ENCODE results near the gene MACC1. TPM values are rescaled to one million over a fixed set of nuclear protein-coding genes. Genes with fewer than 3 reads are reported as not detected.

The MACC1 gene
- total and polyA plus RNA-seq, 9 of the 15 experiments (the other 6 are each of a cell fraction or from before 2014, with no cell fraction given): 5.9 to 30.2 (median 10.4) TPM

DNA sequence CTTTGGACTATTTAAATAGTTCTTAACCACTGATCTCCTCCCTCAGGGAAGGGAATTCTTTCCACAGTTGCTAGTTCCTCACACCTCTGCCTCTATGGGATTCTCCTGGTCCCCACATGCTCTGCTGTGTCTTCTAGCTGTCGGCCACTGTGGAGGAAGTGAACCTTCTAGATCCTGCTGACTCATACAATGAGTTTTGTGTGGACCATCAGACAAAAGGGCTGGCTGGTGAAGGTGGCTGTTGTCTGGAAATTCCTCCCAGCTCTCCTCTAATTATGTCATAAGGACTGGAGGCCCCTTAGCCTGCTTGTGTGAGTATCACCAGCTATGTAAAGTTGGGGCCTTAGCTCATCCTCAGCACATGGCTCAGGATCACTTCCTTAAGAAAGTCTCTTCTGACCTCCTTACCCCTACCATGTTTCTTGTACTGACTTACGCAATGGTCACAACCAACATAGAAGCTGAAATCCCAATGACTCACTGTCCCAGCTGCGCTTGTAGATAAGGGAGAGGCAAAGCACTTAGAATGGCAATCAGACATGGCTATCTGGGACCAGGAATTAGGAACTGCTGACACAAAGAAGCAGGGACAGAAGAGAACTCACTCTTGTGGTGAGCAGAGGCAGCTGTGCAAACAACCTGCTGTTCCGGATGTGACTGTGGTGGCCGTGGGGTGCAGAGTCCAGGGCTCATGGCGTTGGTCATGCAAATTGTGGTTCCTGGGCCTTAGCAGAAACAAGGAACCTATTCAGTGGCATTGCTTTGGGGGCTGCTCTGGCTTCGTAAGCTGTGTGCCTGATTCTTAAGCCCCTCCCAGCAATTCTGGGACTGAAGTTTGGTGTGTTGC is 2.5 kb upstream of the MACC1 start (continued):
- TF ChIP-seq SMARCB1 (IDR thresholded peaks at IDR 0.05; ENCODE audit: insufficient read length, low read depth): no peak
- TF ChIP-seq YY1 (IDR thresholded peaks at IDR 0.05; ENCODE audit: borderline replicate concordance in 1 of 3, control insufficient read depth in 1 of 3, extremely low read depth in 1 of 3, insufficient read depth in 3 of 3, insufficient read length in 1 of 3, insufficient replicate concordance in 2 of 3, low read depth in 1 of 3, low read length in 2 of 3): peak in 2 of 3 experiments; percentile 46 to 74
- TF ChIP-seq CTCFL (IDR thresholded peaks at IDR 0.05; ENCODE audit: borderline replicate concordance, insufficient read depth, low read depth, low read length, poor library complexity, severe bottlenecking): peak; percentile 20
- peak; percentile 96 for TF ChIP-seq ERF (CRISPR knock-in tag; IDR thresholded peaks at IDR 0.05)
- peak; percentile 35; the same call in 1 of the 2 replicates for TF ChIP-seq KAT7 (CRISPR knock-in tag; IDR thresholded peaks at IDR 0.05; ENCODE audit: borderline replicate concordance)
- TF ChIP-seq, protein P1, sequence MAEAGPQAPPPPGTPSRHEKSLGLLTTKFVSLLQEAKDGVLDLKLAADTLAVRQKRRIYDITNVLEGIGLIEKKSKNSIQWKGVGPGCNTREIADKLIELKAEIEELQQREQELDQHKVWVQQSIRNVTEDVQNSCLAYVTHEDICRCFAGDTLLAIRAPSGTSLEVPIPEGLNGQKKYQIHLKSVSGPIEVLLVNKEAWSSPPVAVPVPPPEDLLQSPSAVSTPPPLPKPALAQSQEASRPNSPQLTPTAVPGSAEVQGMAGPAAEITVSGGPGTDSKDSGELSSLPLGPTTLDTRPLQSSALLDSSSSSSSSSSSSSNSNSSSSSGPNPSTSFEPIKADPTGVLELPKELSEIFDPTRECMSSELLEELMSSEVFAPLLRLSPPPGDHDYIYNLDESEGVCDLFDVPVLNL (CRISPR knock-in tag; IDR thresholded peaks at IDR 0.05; ENCODE audit: low read depth): no peak
- no peak for TF ChIP-seq CSDE1 (IDR thresholded peaks at IDR 0.05)
- TF ChIP-seq BCOR (IDR thresholded peaks at IDR 0.05): peak; percentile 95
- TF ChIP-seq, protein P2, sequence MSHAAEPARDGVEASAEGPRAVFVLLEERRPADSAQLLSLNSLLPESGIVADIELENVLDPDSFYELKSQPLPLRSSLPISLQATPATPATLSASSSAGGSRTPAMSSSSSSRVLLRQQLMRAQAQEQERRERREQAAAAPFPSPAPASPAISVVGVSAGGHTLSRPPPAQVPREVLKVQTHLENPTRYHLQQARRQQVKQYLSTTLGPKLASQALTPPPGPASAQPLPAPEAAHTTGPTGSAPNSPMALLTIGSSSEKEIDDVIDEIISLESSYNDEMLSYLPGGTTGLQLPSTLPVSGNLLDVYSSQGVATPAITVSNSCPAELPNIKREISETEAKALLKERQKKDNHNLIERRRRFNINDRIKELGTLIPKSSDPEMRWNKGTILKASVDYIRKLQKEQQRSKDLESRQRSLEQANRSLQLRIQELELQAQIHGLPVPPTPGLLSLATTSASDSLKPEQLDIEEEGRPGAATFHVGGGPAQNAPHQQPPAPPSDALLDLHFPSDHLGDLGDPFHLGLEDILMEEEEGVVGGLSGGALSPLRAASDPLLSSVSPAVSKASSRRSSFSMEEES (CRISPR knock-in tag; IDR thresholded peaks at IDR 0.05): no peak
- TF ChIP-seq, protein P3, sequence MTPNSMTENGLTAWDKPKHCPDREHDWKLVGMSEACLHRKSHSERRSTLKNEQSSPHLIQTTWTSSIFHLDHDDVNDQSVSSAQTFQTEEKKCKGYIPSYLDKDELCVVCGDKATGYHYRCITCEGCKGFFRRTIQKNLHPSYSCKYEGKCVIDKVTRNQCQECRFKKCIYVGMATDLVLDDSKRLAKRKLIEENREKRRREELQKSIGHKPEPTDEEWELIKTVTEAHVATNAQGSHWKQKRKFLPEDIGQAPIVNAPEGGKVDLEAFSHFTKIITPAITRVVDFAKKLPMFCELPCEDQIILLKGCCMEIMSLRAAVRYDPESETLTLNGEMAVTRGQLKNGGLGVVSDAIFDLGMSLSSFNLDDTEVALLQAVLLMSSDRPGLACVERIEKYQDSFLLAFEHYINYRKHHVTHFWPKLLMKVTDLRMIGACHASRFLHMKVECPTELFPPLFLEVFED (CRISPR knock-in tag; conservative IDR thresholded peaks at IDR 0.05): peak; percentile 94
- TF ChIP-seq ESRRB (CRISPR knock-in tag; IDR thresholded peaks at IDR 0.05; ENCODE audit: borderline replicate concordance): no peak
- no peak for TF ChIP-seq ZNF551 (CRISPR knock-in tag; IDR thresholded peaks at IDR 0.05)
- TF ChIP-seq ELF1 (tag; IDR thresholded peaks at IDR 0.05): peak; percentile 90
- TF ChIP-seq TSC22D4 (tag; IDR thresholded peaks at IDR 0.05): no peak
- TF ChIP-seq ZBED1 (IDR thresholded peaks at IDR 0.05): peak; percentile 97
- TF ChIP-seq, protein P4, sequence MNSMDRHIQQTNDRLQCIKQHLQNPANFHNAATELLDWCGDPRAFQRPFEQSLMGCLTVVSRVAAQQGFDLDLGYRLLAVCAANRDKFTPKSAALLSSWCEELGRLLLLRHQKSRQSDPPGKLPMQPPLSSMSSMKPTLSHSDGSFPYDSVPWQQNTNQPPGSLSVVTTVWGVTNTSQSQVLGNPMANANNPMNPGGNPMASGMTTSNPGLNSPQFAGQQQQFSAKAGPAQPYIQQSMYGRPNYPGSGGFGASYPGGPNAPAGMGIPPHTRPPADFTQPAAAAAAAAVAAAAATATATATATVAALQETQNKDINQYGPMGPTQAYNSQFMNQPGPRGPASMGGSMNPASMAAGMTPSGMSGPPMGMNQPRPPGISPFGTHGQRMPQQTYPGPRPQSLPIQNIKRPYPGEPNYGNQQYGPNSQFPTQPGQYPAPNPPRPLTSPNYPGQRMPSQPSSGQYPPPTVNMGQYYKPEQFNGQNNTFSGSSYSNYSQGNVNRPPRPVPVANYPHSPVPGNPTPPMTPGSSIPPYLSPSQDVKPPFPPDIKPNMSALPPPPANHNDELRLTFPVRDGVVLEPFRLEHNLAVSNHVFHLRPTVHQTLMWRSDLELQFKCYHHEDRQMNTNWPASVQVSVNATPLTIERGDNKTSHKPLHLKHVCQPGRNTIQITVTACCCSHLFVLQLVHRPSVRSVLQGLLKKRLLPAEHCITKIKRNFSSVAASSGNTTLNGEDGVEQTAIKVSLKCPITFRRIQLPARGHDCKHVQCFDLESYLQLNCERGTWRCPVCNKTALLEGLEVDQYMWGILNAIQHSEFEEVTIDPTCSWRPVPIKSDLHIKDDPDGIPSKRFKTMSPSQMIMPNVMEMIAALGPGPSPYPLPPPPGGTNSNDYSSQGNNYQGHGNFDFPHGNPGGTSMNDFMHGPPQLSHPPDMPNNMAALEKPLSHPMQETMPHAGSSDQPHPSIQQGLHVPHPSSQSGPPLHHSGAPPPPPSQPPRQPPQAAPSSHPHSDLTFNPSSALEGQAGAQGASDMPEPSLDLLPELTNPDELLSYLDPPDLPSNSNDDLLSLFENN (IDR thresholded peaks at IDR 0.05; ENCODE audit: low read depth in 2 of 2, low read length in 2 of 2): peak in 1 of 2 experiments; percentile 100; a peak in 2 of 4 replicates
